Activated CD4-positive, alpha-beta T cell treated with anti-CD3 and anti-CD28 coated beads, Interleukin-2, Interleukin-4, amounts not matched to agents 100 ng/mL and 50 ng/mL, durations not matched to agents 16 hours and 8 hours (primary cell): ENCODE measurements around the gene RDX.
"Not testable (repeated sequence)": the region's sequence is repeated elsewhere in the genome, so short reads cannot be mapped to it uniquely, and the experiment has no call there.

Experiments
- DNase-seq: peaks from one replicate; pipeline ENCODE4 v3.0.0-alpha.2; 2020; ENCODE audit warnings: low spot score

RDX gene

DNA sequence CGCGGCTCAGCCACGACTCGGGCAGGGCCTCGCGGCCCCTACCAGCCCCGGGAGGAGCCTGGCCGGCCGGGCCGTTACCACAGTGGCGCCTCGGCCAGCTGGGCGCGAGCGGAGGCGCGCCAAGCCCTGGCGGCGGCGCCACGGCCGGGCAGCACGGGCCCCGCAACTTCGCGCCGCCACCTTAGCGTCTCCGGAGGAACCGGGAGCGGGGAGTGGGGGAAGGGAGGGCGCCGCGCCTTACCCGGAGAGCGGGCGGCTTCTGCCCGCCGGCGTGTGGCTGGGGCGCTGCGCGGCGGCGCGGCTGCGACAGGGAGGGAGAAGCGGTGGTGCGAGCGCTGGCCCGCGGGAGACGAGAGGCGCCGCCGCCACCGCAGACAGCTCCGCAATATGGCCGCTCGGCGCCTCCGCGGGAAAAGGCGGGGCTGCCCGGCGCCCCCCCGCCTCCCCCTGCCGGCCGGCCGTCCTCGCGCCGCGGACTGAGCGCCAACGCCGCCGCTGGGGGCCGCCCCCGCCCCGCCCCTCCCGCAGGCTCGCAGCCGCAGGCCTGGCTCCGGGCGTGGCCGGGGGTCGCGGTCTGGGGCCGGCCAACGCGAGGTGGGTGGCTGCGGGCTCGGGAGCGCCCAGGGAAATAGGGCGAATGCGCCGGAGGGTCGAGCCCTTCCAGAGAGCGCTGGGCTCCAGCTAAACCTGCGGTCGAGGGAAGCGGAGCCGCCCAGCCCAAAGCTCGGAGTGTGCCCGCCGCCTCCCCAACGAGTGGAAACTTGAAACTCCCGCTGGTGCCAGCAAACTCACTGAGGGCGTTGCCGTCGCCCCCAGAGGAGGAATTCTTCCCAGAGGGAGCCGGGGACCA is at the start of gene RDX:
Gene RDX (minus strand): TSS at position 389 of the 850 bp plus-strand sequence. CDS start 16,922 bp downstream, outside the sequence.
- peak; percentile 72 for DNase-seq

DNA sequence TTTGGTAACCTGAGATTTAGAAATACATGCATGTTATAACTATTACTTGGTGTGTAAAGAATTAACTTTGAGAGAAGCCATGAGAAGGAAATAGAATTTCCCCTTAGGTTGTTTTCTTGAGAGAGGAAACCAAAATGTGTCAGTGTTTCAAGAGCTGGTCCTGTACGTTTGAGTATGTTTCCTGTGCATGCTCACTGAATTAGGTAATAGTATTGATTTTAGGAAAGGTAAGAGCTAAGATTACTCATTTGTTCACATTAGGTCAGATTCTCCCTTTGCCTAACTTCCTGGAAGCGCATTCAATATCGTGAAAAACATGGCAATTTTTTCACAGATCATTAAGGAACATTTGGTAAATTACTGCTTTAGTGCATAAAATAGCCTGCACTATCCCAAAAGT is 49.3 kb upstream of the RDX start:
- peak; percentile 90 for DNase-seq

DNA sequence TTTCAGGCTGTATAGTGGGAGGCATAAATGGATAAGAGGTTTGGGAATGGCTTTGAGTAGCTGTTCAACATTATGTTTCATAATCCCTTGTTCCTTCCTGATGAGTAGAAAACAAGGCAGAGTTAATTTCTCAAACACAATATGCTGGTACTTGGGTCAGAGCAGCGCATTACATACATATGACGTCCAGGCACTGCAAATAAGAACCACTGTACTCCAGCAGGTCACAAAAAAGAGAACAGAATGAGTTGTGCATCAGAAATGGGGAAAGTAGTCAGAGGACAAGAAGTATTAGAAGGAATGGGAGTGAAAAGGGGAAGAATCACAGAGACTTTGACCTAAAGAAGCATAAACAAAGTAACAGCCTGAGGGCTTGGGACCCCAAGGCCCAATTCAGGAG is 44.0 kb upstream of the RDX start:
- no peak for DNase-seq

DNA sequence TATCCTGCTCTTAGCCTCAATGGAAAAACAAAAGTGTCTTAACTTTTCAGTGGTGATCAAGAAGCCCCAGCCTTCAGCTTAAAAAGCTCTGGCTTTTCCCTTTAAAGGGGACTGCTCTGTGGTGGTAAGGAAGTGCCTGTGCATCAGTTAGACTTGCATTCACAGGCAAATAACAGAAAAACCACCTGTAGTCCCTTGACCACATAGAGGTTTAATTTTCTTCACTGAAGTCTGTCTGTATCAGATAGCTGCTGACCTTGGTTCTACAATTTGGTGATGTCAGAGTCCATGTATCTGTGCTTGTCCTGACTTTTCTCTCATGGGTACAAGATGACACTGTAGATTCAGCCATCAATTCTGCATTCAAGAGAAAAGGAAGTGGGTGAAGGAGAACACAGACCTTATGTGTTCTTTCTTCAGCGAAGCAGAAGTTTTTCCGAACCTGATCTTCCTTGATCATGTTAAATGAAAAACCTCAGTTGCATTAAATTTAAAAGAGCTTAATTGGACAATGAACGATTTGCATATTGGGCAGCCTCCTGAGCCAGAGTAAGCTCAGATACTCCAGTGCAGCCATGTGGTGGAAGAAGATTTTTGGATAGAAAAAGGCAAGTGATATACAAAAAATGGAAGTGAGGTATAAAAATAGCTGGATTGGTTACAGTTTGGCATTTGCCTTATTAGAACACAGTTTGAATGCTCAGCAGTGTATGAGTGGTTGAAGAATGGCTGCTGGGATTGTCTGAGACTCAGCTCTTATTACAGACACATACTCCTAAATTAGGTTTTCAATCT is 43.2 kb upstream of the RDX start:
- DNase-seq: no peak

DNA sequence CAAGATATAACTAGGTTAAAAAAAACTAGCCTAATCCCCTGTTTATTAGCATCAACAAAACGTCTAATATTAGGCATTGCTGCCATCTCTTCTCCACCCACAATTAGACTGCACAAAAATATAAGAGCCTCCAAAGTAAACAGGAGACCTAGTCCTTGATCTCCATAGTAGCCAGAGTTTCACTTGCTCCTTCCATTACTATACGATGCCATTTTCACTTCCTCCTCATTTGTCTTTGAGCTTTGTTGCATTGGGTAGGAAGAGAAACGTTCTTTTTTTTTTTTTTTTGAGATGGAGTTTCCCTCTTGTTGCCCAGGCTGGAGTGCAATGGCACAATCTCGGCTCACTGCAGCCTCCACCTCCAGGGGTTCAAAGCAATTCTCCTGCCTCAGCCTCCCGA is 42.3 kb upstream of the RDX start:
- DNase-seq: no peak

DNA sequence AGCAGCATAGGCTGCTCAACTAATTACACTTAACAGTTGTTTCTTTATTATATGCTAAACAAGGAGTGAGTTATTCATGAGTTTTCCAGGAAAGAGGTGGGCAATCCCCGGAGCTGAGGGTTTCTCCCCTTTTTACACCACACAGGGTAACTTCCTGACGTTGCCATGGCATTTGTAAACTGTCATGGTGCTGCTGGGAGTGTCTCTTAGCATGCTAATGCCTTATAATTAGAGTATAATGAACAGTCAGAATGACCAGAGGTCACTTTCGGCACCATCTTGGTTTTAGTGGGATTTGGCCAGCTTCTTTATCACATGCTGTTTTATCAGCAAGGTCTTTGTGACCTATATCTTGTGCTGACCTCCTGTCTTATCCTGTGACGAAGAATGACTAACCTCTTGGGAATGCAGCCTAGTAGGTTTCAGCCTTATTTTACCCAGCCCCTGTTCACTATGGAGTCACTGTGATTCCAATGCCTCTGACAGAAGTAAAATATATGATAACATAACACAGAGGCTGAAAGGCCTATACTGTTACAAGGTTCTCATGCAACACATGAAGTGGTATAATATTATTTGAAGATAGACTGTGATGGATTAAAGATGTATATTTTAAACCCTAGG is 41.3 kb upstream of the RDX start:
- peak; percentile 79 for DNase-seq

DNA sequence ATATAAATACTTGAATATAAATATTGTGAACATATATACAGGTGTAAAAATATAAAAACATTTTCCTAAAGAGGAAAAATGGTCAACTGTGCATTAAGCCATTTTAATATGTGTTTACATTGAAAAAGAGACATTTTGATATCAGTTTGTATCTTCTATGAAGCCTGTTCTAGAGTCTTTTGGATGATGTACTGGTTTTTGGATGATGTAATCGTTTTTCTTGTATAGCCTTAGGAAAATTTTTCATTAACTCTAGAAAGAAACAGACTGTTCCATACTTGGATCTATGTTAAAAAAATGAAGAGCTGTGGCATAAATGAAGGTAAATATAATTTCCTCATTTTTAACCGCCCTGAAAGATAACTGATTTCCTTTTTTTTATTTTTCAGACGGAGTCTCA is 39.6 kb upstream of the RDX start:
- no peak for DNase-seq

DNA sequence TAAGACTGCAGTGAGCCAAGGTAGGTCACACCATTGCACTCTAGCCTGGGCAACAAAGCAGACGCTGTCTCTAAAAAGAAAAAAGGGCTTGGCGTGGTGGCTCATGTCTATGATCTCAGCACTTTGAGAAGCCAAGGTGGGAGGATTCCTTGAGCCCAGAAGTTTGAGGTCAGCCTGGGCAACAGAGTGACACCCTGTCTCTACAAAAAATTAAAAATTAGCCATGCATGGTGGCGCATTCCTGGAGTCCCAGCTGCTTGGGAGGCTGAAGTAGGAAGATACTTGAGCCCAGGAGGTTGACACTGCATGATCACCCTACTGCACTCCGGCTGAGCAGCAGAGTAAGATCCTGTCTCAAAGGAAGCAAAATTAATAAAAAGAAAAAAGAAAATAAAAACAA is 38.9 kb upstream of the RDX start:
- no peak for DNase-seq

DNA sequence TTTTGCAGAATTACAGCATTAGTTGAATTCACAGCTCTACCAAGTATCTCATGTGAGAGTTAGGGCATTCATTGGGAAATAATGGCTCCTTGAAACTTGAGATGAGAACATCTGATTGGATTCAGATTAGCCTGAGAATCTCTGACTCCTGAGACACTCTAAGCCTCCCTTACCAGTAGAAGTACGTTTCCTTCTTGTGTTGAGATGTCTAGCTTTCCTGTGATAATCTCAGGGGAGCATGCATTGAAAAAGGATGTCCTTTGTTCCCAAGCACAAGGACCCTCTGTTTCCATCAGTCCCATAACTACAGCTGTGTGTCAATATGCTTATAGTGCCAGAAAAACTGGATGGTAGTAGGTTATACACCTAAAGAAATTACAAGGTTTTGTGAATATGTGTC is 35.2 kb upstream of the RDX start:
- no peak for DNase-seq

DNA sequence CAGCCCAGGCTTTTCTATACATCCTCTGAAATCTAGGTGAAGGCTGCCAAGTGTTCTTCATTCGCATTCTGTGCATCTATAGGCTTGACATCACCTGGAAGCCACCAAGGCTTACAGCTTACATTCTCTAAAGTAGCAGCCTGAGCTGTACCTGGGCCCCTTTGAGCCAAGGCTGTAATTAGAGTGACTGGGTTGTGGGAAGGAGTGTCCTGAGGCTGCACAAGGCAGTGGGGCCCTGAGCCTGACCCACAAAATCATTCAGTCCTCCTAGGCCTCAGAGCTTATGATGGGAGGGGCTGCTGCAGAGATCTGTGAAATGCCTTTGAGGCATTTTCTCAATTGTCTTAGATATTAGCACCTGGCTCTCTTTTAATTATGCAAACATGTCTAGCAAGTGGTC is 33.0 kb upstream of the RDX start:
- DNase-seq: no peak

DNA sequence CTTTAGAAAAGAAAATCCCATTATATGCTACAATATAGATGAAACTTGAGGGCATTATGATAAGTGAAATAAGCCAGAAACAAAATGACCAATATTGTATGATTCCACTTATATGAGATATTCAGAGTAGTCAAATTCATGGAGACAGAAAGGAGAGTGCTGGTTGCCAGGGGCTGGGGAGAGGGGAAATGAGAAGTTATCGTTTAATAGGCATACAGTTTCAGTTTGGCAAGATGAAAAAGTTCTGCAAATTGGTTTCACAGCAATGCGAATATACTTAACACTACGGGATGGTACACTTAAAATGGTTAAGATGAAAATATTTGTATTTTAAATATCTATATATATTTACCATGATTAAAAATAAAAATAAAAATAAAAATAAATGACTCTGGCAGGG is 31.1 kb upstream of the RDX start:
- DNase-seq: no peak

DNA sequence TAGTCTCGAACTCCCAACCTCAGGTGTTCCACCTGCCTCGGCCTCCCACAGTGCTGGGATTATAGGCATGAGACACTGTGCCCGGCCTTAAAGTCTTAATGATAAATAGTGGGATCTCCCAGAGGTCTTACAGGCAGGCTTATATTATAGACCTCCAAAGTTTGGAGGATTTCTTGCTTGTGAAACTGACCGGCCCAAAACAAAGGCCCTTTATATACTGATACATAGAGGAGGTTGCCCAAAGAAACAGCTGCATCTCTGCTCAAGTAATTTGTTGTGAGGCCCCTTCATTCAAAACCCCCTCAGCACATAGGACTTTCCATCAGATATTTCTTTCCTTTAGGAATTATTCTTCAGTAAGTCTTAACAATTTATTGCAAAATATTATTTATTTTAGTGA is 27.4 kb upstream of the RDX start:
- DNase-seq: no peak

DNA sequence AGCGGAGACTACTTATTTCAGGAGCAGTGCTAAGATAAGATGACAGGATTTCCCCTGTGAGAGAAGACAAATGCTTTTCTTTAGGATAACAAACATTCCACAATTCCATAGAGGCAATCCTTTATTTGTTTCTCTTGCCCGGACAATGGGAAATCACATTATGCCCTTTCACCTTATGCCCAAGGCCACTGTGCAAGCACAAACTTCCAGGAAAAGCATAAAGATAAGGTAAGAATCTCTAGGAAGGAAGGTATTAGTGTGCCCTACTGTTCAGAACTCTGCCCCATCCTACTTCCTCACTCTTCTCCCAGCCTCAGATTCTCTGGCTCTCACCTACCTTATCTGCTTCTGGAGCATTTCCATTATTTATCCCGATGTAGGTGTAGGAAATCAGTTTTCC is 23.1 kb upstream of the RDX start:
- no peak for DNase-seq

DNA sequence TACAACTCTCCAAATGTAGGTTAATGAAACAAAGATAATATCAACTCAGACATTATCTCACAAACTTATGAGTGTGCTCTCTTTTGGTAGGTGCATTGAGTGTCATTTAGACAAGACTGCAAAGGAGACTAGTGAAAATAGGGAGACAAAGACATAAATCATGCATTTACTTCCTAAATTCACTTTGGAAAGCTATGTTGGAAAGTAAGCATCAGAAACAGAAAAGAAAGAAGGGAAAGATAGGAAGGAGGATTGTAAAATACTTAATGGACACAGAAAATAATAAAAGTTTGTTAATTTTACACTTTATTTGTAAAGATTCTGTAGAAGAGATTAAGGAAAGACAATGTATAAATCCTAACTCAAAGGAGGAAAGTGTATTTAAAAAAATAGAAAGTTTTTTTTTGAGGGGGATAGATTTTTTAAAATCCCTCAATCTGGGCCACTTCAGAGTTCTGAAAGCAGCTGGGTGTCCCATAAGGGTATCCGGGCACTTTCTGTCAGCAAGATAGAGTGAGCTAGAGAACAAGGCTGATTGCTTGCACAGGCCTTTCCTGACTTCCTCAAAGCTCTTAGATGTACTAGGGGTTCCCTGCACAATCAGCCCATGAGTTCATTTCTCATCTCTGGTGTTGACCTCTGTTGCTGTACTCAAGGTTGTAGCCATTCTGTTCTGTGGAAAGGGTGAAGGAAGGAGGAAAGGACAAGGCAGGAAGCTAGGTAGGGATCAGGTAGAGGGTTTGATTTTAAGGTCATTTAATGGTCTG is 22.4 kb upstream of the RDX start:
- DNase-seq: no peak

DNA sequence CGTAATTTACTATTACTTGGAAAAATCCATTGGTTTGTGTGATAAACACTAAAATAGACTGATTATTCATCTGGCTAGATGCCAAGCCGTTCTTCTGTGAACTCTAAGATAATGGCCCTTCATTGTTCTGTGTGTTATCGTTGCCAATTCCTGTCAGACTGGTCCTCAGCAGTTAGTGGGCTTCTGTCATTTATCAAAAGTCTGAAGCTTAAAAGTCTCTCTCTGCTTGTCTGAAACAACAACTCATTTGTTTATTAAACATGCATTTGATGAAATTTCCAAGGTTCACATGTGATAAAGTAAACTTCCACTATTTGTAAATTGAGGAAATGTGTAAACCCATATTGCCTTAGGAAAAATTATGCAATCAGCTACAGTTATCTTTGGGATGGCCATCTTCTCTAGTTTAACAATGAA is 21.1 kb upstream of the RDX start:
- DNase-seq: no peak

DNA sequence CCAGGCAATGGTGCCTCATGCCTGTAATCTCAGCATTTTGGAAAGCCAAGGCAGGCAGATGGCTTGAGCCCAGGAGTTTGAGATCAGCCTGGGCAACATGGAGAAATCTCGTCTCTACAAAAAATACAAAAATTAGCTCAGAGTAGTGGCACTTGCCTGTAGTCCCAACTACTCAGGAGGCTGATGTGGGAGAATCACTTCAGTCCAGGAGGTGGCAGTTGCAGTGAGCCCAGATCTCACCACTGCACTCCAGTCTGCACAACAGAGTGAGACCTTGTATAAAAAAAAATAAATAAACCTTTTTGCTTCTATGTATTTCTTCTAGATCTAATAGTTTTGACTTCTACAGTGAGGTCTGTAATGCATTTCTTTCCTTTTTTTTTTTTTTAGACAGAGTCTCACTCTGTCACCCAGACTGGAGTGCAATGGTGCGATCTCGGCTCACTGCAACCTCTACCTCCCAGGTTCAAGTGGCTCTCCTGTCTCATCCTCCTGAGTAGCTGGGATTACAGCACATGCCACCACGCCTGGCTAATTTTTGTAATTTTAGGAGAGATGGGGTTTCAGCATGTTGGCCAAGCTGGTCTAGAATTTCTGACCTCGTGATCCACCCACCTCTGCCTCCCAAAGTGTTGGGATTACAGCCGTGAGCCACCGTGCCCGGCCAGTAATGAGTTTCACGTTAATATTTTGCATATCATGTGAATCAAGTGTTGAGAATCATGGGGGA is 18.1 kb upstream of the RDX start:
- no peak for DNase-seq

DNA sequence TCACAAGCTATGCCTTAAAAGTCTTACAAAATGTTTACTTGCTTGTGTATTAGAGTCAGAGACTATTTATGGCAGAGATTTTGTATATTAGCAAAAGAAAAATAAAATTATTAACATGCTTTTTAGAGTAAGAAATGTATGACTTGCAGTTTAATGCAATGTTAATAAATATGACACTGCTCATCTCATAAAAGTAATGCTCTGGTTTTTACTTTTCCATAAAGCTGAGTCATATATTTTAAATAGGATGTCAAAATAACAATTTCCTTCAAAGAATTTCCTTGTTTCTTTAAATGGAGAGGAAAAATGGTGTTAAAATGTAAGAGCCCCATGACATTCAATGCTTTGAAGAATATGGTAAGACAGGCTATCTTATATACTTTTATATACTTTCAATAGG is 16.3 kb upstream of the RDX start:
- DNase-seq: no peak

DNA sequence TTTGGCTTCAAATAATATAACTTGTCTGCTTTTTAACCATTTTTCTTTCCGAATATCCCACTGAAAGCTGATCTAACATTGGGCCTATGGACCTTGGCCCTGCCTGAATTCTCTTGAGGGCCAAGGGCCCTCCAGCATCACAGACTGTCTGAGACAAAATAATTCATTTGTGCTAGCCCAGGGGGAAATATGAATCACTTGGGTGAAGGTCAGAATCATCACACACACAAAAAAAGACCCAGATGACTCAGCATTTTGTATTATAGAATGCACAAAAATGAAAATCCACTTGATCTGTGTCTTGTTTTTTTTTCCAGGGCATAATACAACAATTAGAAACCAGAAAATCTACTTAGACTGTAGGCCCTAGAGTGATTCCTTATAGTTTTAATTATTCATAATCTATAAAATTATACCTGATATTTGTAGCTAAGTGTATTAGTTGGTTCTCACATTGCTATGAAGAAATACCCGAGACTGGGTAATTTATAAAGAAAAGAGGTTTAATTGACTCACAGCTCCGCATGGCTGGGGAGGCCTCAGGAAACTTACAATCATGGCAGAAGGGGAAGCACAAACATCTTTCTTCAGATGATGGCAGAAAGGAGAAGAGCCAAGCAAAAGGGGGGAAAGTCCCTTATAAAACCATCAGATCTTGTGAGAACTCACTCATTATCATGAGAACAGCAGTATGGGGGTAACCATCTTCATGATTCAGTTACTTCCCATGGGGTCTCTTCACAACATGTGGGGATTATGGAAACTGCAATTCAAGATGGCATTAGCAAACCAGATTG is 15.6 kb upstream of the RDX start:
- peak; percentile 78 for DNase-seq

DNA sequence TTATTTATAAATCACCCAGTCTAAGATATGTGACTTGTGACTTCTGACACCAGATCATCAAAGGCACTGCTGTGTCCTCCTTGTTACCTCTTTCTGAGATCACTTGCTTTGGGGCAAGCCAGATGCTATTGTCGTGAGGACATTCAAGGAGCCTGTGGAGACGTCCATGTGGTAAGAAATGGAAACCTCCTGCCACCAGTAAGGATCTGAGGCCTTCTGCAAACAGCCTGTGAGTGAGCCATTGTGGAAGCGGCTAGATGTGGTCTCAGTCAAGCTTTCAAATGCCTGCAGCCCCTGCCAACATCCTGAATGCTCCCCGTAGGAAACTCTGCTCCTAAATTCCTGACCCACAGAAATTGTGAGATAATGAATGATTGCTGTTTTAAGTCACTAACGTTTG is 11.7 kb upstream of the RDX start:
- no peak for DNase-seq

DNA sequence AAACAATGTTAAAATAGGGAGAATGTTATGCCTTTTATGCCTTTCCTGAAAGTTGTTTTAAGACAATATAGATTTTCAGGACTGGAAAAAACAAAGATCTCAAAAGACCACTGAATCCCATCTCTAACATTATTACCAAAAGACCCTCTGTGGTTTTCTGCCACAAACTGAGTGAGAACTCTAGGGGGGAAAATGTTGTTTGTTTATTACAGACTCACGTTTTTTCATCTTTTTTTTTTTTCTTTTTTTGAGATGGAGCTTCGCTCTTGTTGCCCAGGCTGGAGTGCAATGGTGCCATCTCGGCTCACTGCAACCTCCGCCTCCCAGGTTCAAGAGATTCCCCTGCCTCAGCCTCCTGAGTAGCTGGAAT is 9.6 kb upstream of the RDX start:
- not testable (repeated sequence) for DNase-seq
